ENCODE data around the gene CASP5. TPM values are rescaled to one million over a fixed set of nuclear protein-coding genes. Genes with fewer than 3 reads are reported as not detected.
A peak's percentile ranks its signal among the peaks of the same experiment; 100 is the strongest.

The CASP5 gene
- total RNA-seq, 1 donor = not detected

DNA sequence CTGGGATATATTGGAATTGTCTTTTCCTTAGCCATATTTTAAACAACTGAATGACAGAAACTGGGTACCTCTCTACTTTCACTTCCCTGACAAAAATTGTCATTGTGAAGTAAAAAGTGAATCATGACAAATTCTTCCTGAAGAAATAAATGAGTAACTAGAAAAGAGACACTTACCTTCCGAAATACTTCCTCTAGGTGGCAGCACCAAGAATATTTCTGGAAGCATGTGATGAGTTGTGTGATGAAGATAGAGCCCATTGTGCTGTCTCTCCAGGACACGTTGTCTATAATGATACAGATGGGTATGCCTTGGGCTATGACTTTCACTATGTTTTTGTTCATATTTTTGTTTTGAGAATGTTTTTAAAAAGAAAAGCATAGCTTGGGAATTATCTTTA lies 76.1 kb downstream of the CASP5 start:
- peak; percentile 61 for DNase-seq (ENCODE audit: low read depth)
- H3K4me3 ChIP-seq (ENCODE audit: low read depth, low read length) = no peak overlapping the region

More for the DNA sequence above, 76.1 kb downstream of the CASP5 start:
- TF ChIP-seq, protein P1, sequence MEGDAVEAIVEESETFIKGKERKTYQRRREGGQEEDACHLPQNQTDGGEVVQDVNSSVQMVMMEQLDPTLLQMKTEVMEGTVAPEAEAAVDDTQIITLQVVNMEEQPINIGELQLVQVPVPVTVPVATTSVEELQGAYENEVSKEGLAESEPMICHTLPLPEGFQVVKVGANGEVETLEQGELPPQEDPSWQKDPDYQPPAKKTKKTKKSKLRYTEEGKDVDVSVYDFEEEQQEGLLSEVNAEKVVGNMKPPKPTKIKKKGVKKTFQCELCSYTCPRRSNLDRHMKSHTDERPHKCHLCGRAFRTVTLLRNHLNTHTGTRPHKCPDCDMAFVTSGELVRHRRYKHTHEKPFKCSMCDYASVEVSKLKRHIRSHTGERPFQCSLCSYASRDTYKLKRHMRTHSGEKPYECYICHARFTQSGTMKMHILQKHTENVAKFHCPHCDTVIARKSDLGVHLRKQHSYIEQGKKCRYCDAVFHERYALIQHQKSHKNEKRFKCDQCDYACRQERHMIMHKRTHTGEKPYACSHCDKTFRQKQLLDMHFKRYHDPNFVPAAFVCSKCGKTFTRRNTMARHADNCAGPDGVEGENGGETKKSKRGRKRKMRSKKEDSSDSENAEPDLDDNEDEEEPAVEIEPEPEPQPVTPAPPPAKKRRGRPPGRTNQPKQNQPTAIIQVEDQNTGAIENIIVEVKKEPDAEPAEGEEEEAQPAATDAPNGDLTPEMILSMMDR (IDR thresholded peaks at IDR 0.05; ENCODE audit: insufficient read depth, low read length) = peak; percentile 44

Other genes with a start within 250 kb of the CASP5 start
- gene CASP12, start 124.7 kb downstream of the CASP5 start, total RNA-seq (ENCODE audit: low replicate concordance) = 0.18 TPM in 1 of 2 replicates, not detected in the other
- 158 and 245 TPM in 2 replicates for gene CASP4, start 54.6 kb downstream of the CASP5 start, total RNA-seq (ENCODE audit: low replicate concordance)
- 12.3 and 21.0 TPM in 2 replicates for gene CASP1, start 12.0 kb upstream of the CASP5 start, total RNA-seq (ENCODE audit: low replicate concordance)
- 5.3 and 11.5 TPM in 2 replicates for gene CARD16, start 22.2 kb upstream of the CASP5 start, total RNA-seq (ENCODE audit: low replicate concordance)
- gene CARD18, start 116.6 kb upstream of the CASP5 start, total RNA-seq (ENCODE audit: low replicate concordance) = not detected in 2 replicates